ENCODE measurements around the gene FLT4. TPM values are rescaled to one million over a fixed set of nuclear protein-coding genes. Genes with fewer than 3 reads are reported as not detected.
A peak's percentile ranks its signal among the peaks of the same experiment; 100 is the strongest.
"Not testable (repeated sequence)": the region's sequence is repeated elsewhere in the genome, so short reads cannot be mapped to it uniquely, and the experiment has no call there.

The FLT4 gene
- total RNA-seq, 1 donor from 2014 or later: 0.10 TPM

GRCh38 chr5:180668835-180669596 lies 19.6 kb upstream of the FLT4 start:
- Mint-ChIP-seq H3K9me3 (ENCODE audit: low read depth) (no peaks in the 10 kb centered on the region), H3K4me1 (ENCODE audit: low read depth) (peaks cover 3% of the 10 kb centered on the region), H3K36me3 (ENCODE audit: low read depth) (no peaks in the 10 kb centered on the region), H3K4me3 (ENCODE audit: unreplicated experiment) (no peak overlapping the region), H3K27me3 (ENCODE audit: low read depth) (peaks cover 12% of the 10 kb centered on the region), H3K27ac (ENCODE audit: unreplicated experiment) (no peak overlapping the region)
- DNase-seq (ENCODE audit: low spot score): no peak
- TF ChIP-seq CTCF (IDR thresholded peaks at IDR 0.05): no peak

GRCh38 chr5:180666812-180667211 lies 17.4 kb upstream of the FLT4 start:
- DNase-seq (ENCODE audit: low spot score): no peak
- Mint-ChIP-seq H3K4me1 (ENCODE audit: low read depth) (peaks cover 3% of the 10 kb centered on the region), H3K4me3 (ENCODE audit: unreplicated experiment) (no peak overlapping the region), H3K27me3 (ENCODE audit: low read depth) (peaks cover 6% of the 10 kb centered on the region), H3K36me3 (ENCODE audit: low read depth) (no peaks in the 10 kb centered on the region), H3K27ac (ENCODE audit: unreplicated experiment) (no peak overlapping the region), H3K9me3 (ENCODE audit: low read depth) (no peaks in the 10 kb centered on the region)
- TF ChIP-seq CTCF (IDR thresholded peaks at IDR 0.05): no peak

- Mint-ChIP-seq H3K27me3 (ENCODE audit: low read depth) (peaks cover 8% of the 10 kb centered on the region), H3K36me3 (ENCODE audit: low read depth) (no peaks in the 10 kb centered on the region)
Observed at GRCh38 chr5:180665682-180666404, 16.4 kb upstream of the FLT4 start.

GRCh38 chr5:180658774-180659564 lies 9.6 kb upstream of the FLT4 start:
- Mint-ChIP-seq H3K27me3 (ENCODE audit: low read depth) (peaks cover 30% of the 10 kb centered on the region), H3K36me3 (ENCODE audit: low read depth) (no peaks in the 10 kb centered on the region), H3K4me3 (ENCODE audit: unreplicated experiment) (no peak overlapping the region), H3K4me1 (ENCODE audit: low read depth) (no peaks in the 10 kb centered on the region), H3K9me3 (ENCODE audit: low read depth) (no peaks in the 10 kb centered on the region), H3K27ac (ENCODE audit: unreplicated experiment) (no peak overlapping the region)
- no peak for TF ChIP-seq CTCF (IDR thresholded peaks at IDR 0.05)
- DNase-seq (ENCODE audit: low spot score): peak; percentile 52

More at GRCh38 chr5:180665682-180666404, 16.4 kb upstream of the FLT4 start:
- Mint-ChIP-seq H3K4me3 (ENCODE audit: unreplicated experiment) (no peak overlapping the region), H3K4me1 (ENCODE audit: low read depth) (peaks cover 3% of the 10 kb centered on the region), H3K27ac (ENCODE audit: unreplicated experiment) (no peak overlapping the region), H3K9me3 (ENCODE audit: low read depth) (no peaks in the 10 kb centered on the region)
- peak; percentile 19 for DNase-seq (ENCODE audit: low spot score)
- no peak for TF ChIP-seq CTCF (IDR thresholded peaks at IDR 0.05)

GRCh38 chr5:180655243-180655642 lies 5.8 kb upstream of the FLT4 start:
- not testable (repeated sequence) for H3K4me3 Mint-ChIP-seq (ENCODE audit: unreplicated experiment); H3K27ac Mint-ChIP-seq (ENCODE audit: unreplicated experiment); H3K4me1 Mint-ChIP-seq (ENCODE audit: low read depth); H3K36me3 Mint-ChIP-seq (ENCODE audit: low read depth); H3K9me3 Mint-ChIP-seq (ENCODE audit: low read depth)
- DNase-seq (ENCODE audit: low spot score): peak; percentile 28
- H3K27me3 Mint-ChIP-seq (ENCODE audit: low read depth): peaks cover 49% of the 10 kb centered on the region
